ENCODE results near the gene NTRK2.

The NTRK2 gene

GRCh38 chr9:84780385-84780784, 110.9 kb downstream of the NTRK2 start:
- CTCF ChIA-PET, result interaction anchor here (0.6 to 7.8 kb wide), 23 partner anchors 10 to 830 kb away, joined by 3 to 174 read pairs (median 5); no protein-coding TSS in a partner anchor

DNA sequence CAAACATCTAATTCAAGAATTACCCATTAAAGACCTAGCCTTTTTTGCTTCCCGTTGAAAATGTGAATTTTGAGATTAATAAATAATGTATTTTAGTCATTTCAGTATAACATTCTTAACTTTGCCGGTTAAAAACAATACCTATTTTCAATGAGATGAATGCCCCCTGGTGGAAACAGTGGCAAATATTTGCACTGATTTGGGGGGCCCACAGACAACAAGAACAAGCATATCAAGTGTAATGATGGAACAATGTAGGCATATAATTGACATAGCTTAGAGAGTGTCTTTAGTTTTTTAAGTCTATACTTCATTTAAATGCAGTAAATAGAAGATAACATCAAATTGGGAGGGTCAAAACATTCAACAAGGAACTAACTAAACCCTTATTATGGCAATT, 111.9 kb downstream of the NTRK2 start:
- CTCF ChIA-PET, result interaction anchor here (0.9 to 7.8 kb wide), 21 partner anchors 10 to 384 kb away, joined by 3 to 174 read pairs (median 5); no protein-coding TSS in a partner anchor
- peak; percentile 13 for DNase-seq (ENCODE audit: extremely low spot score)
- POLR2A ChIA-PET, result no interaction called here
- TF ChIP-seq, protein P1, sequence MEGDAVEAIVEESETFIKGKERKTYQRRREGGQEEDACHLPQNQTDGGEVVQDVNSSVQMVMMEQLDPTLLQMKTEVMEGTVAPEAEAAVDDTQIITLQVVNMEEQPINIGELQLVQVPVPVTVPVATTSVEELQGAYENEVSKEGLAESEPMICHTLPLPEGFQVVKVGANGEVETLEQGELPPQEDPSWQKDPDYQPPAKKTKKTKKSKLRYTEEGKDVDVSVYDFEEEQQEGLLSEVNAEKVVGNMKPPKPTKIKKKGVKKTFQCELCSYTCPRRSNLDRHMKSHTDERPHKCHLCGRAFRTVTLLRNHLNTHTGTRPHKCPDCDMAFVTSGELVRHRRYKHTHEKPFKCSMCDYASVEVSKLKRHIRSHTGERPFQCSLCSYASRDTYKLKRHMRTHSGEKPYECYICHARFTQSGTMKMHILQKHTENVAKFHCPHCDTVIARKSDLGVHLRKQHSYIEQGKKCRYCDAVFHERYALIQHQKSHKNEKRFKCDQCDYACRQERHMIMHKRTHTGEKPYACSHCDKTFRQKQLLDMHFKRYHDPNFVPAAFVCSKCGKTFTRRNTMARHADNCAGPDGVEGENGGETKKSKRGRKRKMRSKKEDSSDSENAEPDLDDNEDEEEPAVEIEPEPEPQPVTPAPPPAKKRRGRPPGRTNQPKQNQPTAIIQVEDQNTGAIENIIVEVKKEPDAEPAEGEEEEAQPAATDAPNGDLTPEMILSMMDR (IDR thresholded peaks at IDR 0.05; ENCODE audit: control extremely low read depth, extremely low read depth, low read depth, missing control alignments), result peak; percentile 45

More at GRCh38 chr9:84780385-84780784, 110.9 kb downstream of the NTRK2 start:
- DNase-seq (ENCODE audit: extremely low spot score), result no peak
- TF ChIP-seq, protein P1 (IDR thresholded peaks at IDR 0.05; ENCODE audit: control extremely low read depth, extremely low read depth, low read depth, missing control alignments), result no peak
- POLR2A ChIA-PET, result interaction anchor here (0.7 kb wide), 1 partner anchor 80 kb away, joined by 3 read pairs; no protein-coding TSS in a partner anchor

DNA sequence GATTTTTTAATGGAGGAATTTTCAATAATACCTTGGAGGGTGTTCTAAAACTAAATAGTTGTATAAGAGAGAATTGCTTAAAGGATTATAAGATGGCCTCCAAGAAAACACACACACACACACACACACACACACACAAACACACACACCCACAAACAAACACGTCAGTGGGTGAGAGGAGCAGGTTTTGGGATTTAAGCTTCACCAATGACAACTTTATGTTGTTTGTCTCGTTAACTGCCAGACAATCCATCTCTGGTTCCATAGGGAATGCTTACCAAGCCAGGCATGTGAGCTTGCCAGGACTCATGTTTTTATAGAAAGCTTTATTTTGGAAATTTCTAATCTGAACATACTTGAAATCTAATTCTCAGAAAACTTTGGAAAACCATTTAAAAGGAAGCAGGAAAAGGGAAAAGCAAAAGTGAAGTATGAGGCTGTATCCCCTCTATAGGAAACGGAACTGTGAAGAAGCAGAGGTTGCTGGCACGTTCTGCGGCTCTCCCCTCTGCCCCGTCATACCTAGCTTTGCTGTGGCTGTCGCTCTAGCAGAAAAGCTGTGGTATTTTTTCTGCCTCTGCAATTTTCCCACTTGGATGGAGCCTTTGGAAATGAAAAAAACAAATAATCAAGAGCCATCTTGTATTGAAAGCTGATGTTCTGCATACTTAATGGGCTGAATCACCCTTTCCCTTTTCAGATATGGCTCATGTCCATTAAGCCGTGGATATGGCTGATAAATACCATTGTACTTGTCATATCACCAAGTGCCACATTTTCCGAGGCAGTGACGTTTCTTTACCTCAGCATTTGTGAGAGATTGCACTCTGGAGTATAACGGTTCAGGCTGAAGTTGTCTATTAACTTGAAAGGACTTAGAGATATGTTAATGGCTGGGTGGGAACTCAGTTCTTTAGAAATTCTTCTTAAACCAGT, 112.7 kb downstream of the NTRK2 start:
- TF ChIP-seq, protein P1 (IDR thresholded peaks at IDR 0.05; ENCODE audit: control extremely low read depth, extremely low read depth, low read depth, missing control alignments), result no peak
- POLR2A ChIA-PET, result no interaction called here
- DNase-seq (ENCODE audit: extremely low spot score), result no peak
- CTCF ChIA-PET, result interaction anchor here (0.7 to 7.8 kb wide), 20 partner anchors 10 to 385 kb away, joined by 3 to 174 read pairs (median 4); no protein-coding TSS in a partner anchor

- TF ChIP-seq, protein P1 (IDR thresholded peaks at IDR 0.05; ENCODE audit: control extremely low read depth, extremely low read depth, low read depth, missing control alignments), result no peak
- ChIA-PET CTCF (interaction anchor here (0.6 kb wide), 1 partner anchor 31 kb away, joined by 3 read pairs; no protein-coding TSS in a partner anchor), POLR2A (no interaction called here)
- no peak for DNase-seq (ENCODE audit: extremely low spot score)
Measured at GRCh38 chr9:84785792-84786547, 116.4 kb downstream of the NTRK2 start.

- no peak for DNase-seq (ENCODE audit: extremely low spot score)
- TF ChIP-seq, protein P1 (IDR thresholded peaks at IDR 0.05; ENCODE audit: control extremely low read depth, extremely low read depth, low read depth, missing control alignments), result no peak
- CTCF ChIA-PET, result interaction anchor here (1.0 to 2.4 kb wide), 7 partner anchors 12 to 91 kb away, joined by 3 to 11 read pairs (median 4); no protein-coding TSS in a partner anchor
- POLR2A ChIA-PET, result no interaction called here
Measured at GRCh38 chr9:84788803-84789462, 119.4 kb downstream of the NTRK2 start.

Measured in GM10248 (cell line).